Astrocyte (in vitro differentiated cells and primary cell): ENCODE data around the gene JTB. TPM values are rescaled to one million over a fixed set of nuclear protein-coding genes. Genes with fewer than 3 reads are reported as not detected.
"Not testable (repeated sequence)": the region's sequence is repeated elsewhere in the genome, so short reads cannot be mapped to it uniquely, and the experiment has no call there.

Source experiments
- DNase-seq: peaks from one replicate; pipeline ENCODE4 v3.0.0-alpha.2; 2010; ENCODE audit warnings: low read depth
- FAIRE-seq: peaks from 2 replicates; lab custom pipeline; 2011; peaks lifted over from hg19 to GRCh38; lab: Jason Lieb, UNC
- H2AFZ ChIP-seq: 2 replicates; pipeline ENCODE4 v1.6.0; 2012; ENCODE audit warnings: low read depth, low read length, inconsistent platforms
- H3K27ac ChIP-seq: 2 replicates; pipeline ENCODE4 v1.5.1; 2011; ENCODE audit warnings: low read depth, low read length, inconsistent platforms
- H3K27me3 ChIP-seq: 2 replicates; pipeline ENCODE4 v1.6.0; 2011; ENCODE audit warnings: low read length, inconsistent platforms; ENCODE audit not compliant: insufficient read depth
- H3K36me3 ChIP-seq: 2 replicates; pipeline ENCODE4 v1.5.1; 2011; ENCODE audit warnings: low read length, inconsistent platforms; ENCODE audit not compliant: insufficient read depth
- H3K4me1 ChIP-seq: 2 replicates; pipeline ENCODE4 v1.5.1; 2011; ENCODE audit warnings: low read length, inconsistent platforms; ENCODE audit not compliant: insufficient read depth
- H3K4me2 ChIP-seq: 2 replicates; pipeline ENCODE4 v1.6.0; 2012; ENCODE audit warnings: low read length, inconsistent platforms
- H3K4me3 ChIP-seq: 2 replicates; pipeline ENCODE4 v1.5.1; 2011; ENCODE audit warnings: low read depth, mild to moderate bottlenecking, low read length, inconsistent platforms; ENCODE audit not compliant: insufficient read depth
- H3K79me2 ChIP-seq: 2 replicates; pipeline ENCODE4 v1.6.0; 2012; ENCODE audit warnings: mild to moderate bottlenecking, low read length, inconsistent platforms; ENCODE audit not compliant: insufficient read depth
- H3K9ac ChIP-seq: 2 replicates; pipeline ENCODE4 v1.6.0; 2012; ENCODE audit warnings: mild to moderate bottlenecking, low read length, inconsistent platforms
- H3K9me3 ChIP-seq: 2 replicates; pipeline ENCODE4 v1.5.1; 2012; ENCODE audit warnings: low read depth, mild to moderate bottlenecking, low read length, inconsistent platforms; ENCODE audit not compliant: insufficient read depth
- H4K20me1 ChIP-seq: 2 replicates; pipeline ENCODE4 v1.6.0; 2012; ENCODE audit warnings: low read length, inconsistent platforms; ENCODE audit not compliant: insufficient read depth
- H3K27ac Mint-ChIP-seq: one replicate; pipeline ENCODE4 v1.8.0; 2021; ENCODE audit warnings: mild to moderate bottlenecking, mixed read lengths; ENCODE audit not compliant: unreplicated experiment
- H3K27me3 Mint-ChIP-seq: one replicate; pipeline ENCODE4 v1.8.0; 2021; ENCODE audit warnings: low read depth, mixed read lengths; ENCODE audit not compliant: unreplicated experiment
- H3K36me3 Mint-ChIP-seq: one replicate; pipeline ENCODE4 v1.8.0; 2021; ENCODE audit warnings: low read depth, mixed read lengths; ENCODE audit not compliant: unreplicated experiment
- H3K4me1 Mint-ChIP-seq: one replicate; pipeline ENCODE4 v1.8.0; 2021; ENCODE audit warnings: low read depth, mixed read lengths; ENCODE audit not compliant: unreplicated experiment
- H3K4me3 Mint-ChIP-seq: one replicate; pipeline ENCODE4 v1.8.0; 2021; ENCODE audit warnings: mild to moderate bottlenecking, moderate library complexity, mixed read lengths; ENCODE audit not compliant: unreplicated experiment
- H3K9me3 Mint-ChIP-seq: one replicate; pipeline ENCODE4 v1.8.0; 2021; ENCODE audit warnings: mild to moderate bottlenecking, mixed read lengths; ENCODE audit not compliant: unreplicated experiment
- CTCF ChIP-seq: IDR thresholded peaks from 2 replicates; pipeline ENCODE4 v1.5.1; 2011; ENCODE audit warnings: low read depth, mild to moderate bottlenecking, inconsistent platforms, low read length, moderate library complexity; ENCODE audit not compliant: insufficient read depth
- EZH2 ChIP-seq: IDR thresholded peaks from 2 replicates; pipeline ENCODE4 v1.6.1; 2012; ENCODE audit warnings: mild to moderate bottlenecking, low read length, inconsistent platforms; ENCODE audit not compliant: insufficient read depth
- total RNA-seq: library from RNA; stranded (reverse); gene quantifications from 2 replicates; pipeline ENCODE4 v1.2.1, GENCODE V29; 2021

The JTB gene
- total RNA-seq, 1 donor from 2014 or later: 103 TPM

DNA sequence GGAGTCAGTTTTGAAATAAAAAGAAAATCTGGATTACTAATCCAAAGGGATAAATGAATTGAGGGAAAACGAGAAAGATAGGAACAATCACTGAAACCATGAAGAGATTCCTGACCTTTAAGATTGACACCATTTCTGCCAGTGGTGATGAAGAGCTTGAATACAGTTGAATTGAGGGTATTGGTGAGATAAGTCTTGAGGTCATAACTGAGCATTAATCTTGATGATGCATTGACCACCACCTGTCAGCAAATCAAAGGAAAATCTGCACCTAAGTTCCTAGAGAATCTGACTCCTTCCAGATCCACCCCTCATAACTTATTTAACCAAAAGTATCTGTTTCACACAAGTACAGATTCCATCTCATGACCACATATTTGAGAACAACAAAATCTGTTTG lies 34.7 kb upstream of the JTB start:
- Mint-ChIP-seq H3K9me3 (no peaks in the 10 kb centered on the region), H3K27me3 (no peaks in the 10 kb centered on the region), H3K4me1 (no peaks in the 10 kb centered on the region), H3K27ac (no peak overlapping the region), H3K4me3 (no peak overlapping the region), H3K36me3 (no peaks in the 10 kb centered on the region)
- H3K9me3 ChIP-seq: no peaks in the 10 kb centered on the region
- H3K27ac ChIP-seq: no peak overlapping the region
- no peaks in the 10 kb centered on the region for H4K20me1 ChIP-seq
- FAIRE-seq: no peak
- no peak overlapping the region for H3K4me3 ChIP-seq
- no peak overlapping the region for H3K9ac ChIP-seq
- H3K36me3 ChIP-seq: no peaks in the 10 kb centered on the region
- no peak overlapping the region for H3K4me2 ChIP-seq
- no peak for TF ChIP-seq EZH2
- TF ChIP-seq CTCF: no peak
- H2AFZ ChIP-seq: no peak overlapping the region
- H3K4me1 ChIP-seq: no peaks in the 10 kb centered on the region
- no peaks in the 10 kb centered on the region for H3K27me3 ChIP-seq
- no peak for DNase-seq
- H3K79me2 ChIP-seq: no peaks in the 10 kb centered on the region

GRCh38 chr1:154006136-154006535 lies 28.7 kb upstream of the JTB start:
- H3K27ac ChIP-seq: no peak overlapping the region
- H3K79me2 ChIP-seq: no peaks in the 10 kb centered on the region
- no peak overlapping the region for H3K4me3 ChIP-seq
- H3K27me3 Mint-ChIP-seq: no peaks in the 10 kb centered on the region
- peak; percentile 44 for DNase-seq
- peak overlapping the region; percentile 26 for H3K4me2 ChIP-seq
- H3K36me3 Mint-ChIP-seq: no peaks in the 10 kb centered on the region
- FAIRE-seq: no peak
- no peaks in the 10 kb centered on the region for H3K27me3 ChIP-seq
- H3K4me1 ChIP-seq: peaks cover 17% of the 10 kb centered on the region
- no peak overlapping the region for H3K9ac ChIP-seq
- H4K20me1 ChIP-seq: peaks cover 4% of the 10 kb centered on the region
- no peak for TF ChIP-seq CTCF
- H3K36me3 ChIP-seq: no peaks in the 10 kb centered on the region
- H3K27ac Mint-ChIP-seq: no peak overlapping the region
- peaks cover 6% of the 10 kb centered on the region for H3K4me1 Mint-ChIP-seq
- no peaks in the 10 kb centered on the region for H3K9me3 Mint-ChIP-seq
- no peak overlapping the region for H2AFZ ChIP-seq
- no peak overlapping the region for H3K4me3 Mint-ChIP-seq
- no peaks in the 10 kb centered on the region for H3K9me3 ChIP-seq

- Histone ChIP-seq H3K4me1 (peaks cover 15% of the 10 kb centered on the region), H4K20me1 (peaks cover 8% of the 10 kb centered on the region), H3K36me3 (no peaks in the 10 kb centered on the region), H3K79me2 (no peaks in the 10 kb centered on the region), H2AFZ (no peak overlapping the region), H3K9ac (no peak overlapping the region), H3K9me3 (no peaks in the 10 kb centered on the region), H3K27me3 (no peaks in the 10 kb centered on the region), H3K4me3 (no peak overlapping the region), H3K4me2 (no peak overlapping the region), H3K27ac (no peak overlapping the region)
- Mint-ChIP-seq H3K4me1 (peaks cover 8% of the 10 kb centered on the region), H3K36me3 (peaks cover 3% of the 10 kb centered on the region), H3K9me3 (no peaks in the 10 kb centered on the region), H3K4me3 (no peak overlapping the region), H3K27ac (no peak overlapping the region), H3K27me3 (no peaks in the 10 kb centered on the region)
- FAIRE-seq: no peak
- TF ChIP-seq CTCF (no peak), EZH2 (no peak)
- no peak for DNase-seq
Observed at GRCh38 chr1:154000420-154000819, 22.9 kb upstream of the JTB start.

- Histone ChIP-seq H4K20me1 (peaks cover 19% of the 10 kb centered on the region), H3K4me1 (peaks cover 17% of the 10 kb centered on the region), H3K36me3 (peaks cover 16% of the 10 kb centered on the region)
- not testable (repeated sequence) for FAIRE-seq, H3K27ac Mint-ChIP-seq, H3K27ac ChIP-seq, H3K4me2 ChIP-seq, H3K9ac ChIP-seq, DNase-seq, H3K27me3 Mint-ChIP-seq, H3K27me3 ChIP-seq, H3K9me3 ChIP-seq, H3K4me3 ChIP-seq, H2AFZ ChIP-seq, H3K4me3 Mint-ChIP-seq, H3K79me2 ChIP-seq, H3K9me3 Mint-ChIP-seq
- H3K36me3 Mint-ChIP-seq: peaks cover 12% of the 10 kb centered on the region
- H3K4me1 Mint-ChIP-seq: peaks cover 15% of the 10 kb centered on the region
Observed at GRCh38 chr1:153996882-153997281, 19.4 kb upstream of the JTB start.
